Heart left ventricle (tissue), 13 donors: ENCODE data around the gene ZP1.

ENCODE experiments used
- POLR2A ChIP-seq, 2 donors: fragments of 450-650 bp; IDR thresholded peaks; one replicate each; pipeline ENCODE4 v1.6.1; 2017; ENCODE audit warnings: antibody characterized with exemption in 2 of 2, mild to moderate bottlenecking in 2 of 2, moderate library complexity in 2 of 2
- TF ChIP-seq, protein P1 (sequence below), 12 donors: fragments of 200-600 bp; sonication (generic) in 4 of 12; IDR thresholded peaks; one replicate each; pipeline versions ENCODE4 v1.5.0 to v1.8.0; 2018 to 2022; ENCODE audit warnings: antibody characterized with exemption in 12 of 12, mild to moderate bottlenecking in 5 of 12
- donor health status: ischemic (EF 13 %, LVEDD 7.1; RV severe dilation, severe dysfunction).
- donor health status: DM: no; HTN: yes; CAD: no.
- donor health status: DM: no; HTN: no; CAD: no.
- donor health status: ischemic (EF 25% LVEDD 6.9; RV normal size, moderate dysfunction).
- donor health status: ischemic (EF 25% LVEDD 5.7; RV mildly dilated, moderate dysfunction).
- donor health status: ischemic (EF 35%, LVEDD 5.7; RV mildly dilated, moderate dysfunction).
- donor health status: nonischemic (EF 11% LVEDD 7.7; RV severe dilation, severe dysfunction).
- donor health status: DM: yes; HTN: yes; CAD: no.
- donor health status: PGD.
- donor health status: ischemic (EF 29% LVEDD 5.4; RV normal size, mild dysfunction).
- donor health status: nonischemic (EF 23%, LVEDD 6.1; RV moderate dilation, normal function).

DNA sequence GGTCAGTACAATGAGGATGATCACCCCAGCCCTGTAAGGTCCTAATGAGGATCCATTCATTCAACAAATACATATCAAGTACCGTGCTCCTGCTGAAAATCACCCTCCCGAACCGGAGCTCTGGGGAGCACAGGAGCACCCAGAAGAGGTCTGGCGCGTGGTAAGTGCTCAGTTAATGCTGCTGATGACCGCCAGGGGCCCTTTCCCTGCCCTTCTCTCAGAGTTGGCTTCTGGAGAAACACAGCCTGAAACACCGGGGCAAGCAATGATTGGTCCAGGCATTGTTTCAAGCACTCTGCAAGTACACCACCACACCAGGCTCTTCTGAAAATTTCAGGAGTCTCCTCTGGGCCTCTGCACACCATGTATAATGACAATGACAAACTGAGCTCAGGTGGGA lies 29.2 kb upstream of the ZP1 start:
- TF ChIP-seq, protein P1, sequence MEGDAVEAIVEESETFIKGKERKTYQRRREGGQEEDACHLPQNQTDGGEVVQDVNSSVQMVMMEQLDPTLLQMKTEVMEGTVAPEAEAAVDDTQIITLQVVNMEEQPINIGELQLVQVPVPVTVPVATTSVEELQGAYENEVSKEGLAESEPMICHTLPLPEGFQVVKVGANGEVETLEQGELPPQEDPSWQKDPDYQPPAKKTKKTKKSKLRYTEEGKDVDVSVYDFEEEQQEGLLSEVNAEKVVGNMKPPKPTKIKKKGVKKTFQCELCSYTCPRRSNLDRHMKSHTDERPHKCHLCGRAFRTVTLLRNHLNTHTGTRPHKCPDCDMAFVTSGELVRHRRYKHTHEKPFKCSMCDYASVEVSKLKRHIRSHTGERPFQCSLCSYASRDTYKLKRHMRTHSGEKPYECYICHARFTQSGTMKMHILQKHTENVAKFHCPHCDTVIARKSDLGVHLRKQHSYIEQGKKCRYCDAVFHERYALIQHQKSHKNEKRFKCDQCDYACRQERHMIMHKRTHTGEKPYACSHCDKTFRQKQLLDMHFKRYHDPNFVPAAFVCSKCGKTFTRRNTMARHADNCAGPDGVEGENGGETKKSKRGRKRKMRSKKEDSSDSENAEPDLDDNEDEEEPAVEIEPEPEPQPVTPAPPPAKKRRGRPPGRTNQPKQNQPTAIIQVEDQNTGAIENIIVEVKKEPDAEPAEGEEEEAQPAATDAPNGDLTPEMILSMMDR (IDR thresholded peaks at IDR 0.05) = no peak
- TF ChIP-seq POLR2A (IDR thresholded peaks at IDR 0.05) = no peak
